ENCODE data around the gene TBCE. TPM values are rescaled to one million over a fixed set of nuclear protein-coding genes. Genes with fewer than 3 reads are reported as not detected.

TBCE gene
- total and polyA plus RNA-seq, 9 of the 15 experiments (the other 6 are each of a cell fraction or from before 2014, with no cell fraction given) = 52.6 to 92.1 (median 82.1) TPM

DNA sequence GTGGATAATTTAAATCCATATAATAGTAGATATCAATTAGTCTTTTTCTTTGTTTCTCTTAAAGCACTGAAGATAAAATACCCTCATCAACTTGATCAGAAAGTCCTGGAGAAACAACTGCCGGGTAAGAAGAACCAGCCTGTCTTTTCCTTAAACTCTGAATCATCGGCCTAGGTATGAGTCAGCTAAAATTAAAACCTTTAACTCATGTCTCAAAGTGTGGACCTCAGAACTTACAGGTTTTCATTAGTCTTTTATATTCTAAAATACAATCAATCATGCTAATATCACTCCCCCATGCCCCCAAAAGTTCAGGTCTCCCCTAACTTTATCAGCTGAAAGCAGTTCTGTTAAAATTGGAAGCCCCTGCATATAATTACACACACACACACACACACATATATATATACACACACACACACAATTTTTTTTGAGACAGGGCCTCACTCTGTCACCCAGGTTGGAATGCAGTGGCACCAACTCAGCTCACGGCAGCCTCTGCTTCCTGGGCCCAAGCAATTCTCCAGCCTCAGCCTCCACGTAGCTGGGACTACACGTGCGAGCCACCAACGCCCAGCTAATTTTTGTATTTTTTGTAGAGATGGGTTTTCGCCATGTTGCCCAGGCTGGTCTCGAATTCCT is 75.7 kb downstream of the TBCE start (continued):
- TF ChIP-seq, protein P1, sequence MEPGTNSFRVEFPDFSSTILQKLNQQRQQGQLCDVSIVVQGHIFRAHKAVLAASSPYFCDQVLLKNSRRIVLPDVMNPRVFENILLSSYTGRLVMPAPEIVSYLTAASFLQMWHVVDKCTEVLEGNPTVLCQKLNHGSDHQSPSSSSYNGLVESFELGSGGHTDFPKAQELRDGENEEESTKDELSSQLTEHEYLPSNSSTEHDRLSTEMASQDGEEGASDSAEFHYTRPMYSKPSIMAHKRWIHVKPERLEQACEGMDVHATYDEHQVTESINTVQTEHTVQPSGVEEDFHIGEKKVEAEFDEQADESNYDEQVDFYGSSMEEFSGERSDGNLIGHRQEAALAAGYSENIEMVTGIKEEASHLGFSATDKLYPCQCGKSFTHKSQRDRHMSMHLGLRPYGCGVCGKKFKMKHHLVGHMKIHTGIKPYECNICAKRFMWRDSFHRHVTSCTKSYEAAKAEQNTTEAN (CRISPR knock-in tag; IDR thresholded peaks at IDR 0.05) = no peak
- TF ChIP-seq RFX7 (CRISPR knock-in tag; IDR thresholded peaks at IDR 0.05) = no peak
- TF ChIP-seq GABPA (tag; conservative IDR thresholded peaks at IDR 0.05; ENCODE audit: low read depth) = no peak
- TF ChIP-seq, protein P2, sequence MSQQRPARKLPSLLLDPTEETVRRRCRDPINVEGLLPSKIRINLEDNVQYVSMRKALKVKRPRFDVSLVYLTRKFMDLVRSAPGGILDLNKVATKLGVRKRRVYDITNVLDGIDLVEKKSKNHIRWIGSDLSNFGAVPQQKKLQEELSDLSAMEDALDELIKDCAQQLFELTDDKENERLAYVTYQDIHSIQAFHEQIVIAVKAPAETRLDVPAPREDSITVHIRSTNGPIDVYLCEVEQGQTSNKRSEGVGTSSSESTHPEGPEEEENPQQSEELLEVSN (IDR thresholded peaks at IDR 0.05; ENCODE audit: borderline replicate concordance in 1 of 2, extremely low read depth in 1 of 2, insufficient read depth in 1 of 2, insufficient read length in 1 of 2, low read depth in 1 of 2, low read length in 1 of 2, poor library complexity in 1 of 2, severe bottlenecking in 1 of 2) = no peak
- no peak for TF ChIP-seq NFIC (IDR thresholded peaks at IDR 0.05)
- TF ChIP-seq, protein P3, sequence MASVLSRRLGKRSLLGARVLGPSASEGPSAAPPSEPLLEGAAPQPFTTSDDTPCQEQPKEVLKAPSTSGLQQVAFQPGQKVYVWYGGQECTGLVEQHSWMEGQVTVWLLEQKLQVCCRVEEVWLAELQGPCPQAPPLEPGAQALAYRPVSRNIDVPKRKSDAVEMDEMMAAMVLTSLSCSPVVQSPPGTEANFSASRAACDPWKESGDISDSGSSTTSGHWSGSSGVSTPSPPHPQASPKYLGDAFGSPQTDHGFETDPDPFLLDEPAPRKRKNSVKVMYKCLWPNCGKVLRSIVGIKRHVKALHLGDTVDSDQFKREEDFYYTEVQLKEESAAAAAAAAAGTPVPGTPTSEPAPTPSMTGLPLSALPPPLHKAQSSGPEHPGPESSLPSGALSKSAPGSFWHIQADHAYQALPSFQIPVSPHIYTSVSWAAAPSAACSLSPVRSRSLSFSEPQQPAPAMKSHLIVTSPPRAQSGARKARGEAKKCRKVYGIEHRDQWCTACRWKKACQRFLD (CRISPR knock-in tag; IDR thresholded peaks at IDR 0.05) = peak; percentile 82
- 0 out of 2 replicates have a peak, but pooled peaks have one; percentile 32 for TF ChIP-seq ILF3 (IDR thresholded peaks at IDR 0.05; ENCODE audit: borderline replicate concordance)
- no peak for TF ChIP-seq PCBP2 (IDR thresholded peaks at IDR 0.05; ENCODE audit: low read depth, low read length, poor library complexity, severe bottlenecking)
- TF ChIP-seq PCBP1 (IDR thresholded peaks at IDR 0.05; ENCODE audit: low read depth, low read length, poor library complexity, severe bottlenecking) = no peak
- 0 out of 2 replicates have a peak, but pooled peaks have one; percentile 42 for TF ChIP-seq SMAD4 (CRISPR knock-in tag; conservative IDR thresholded peaks at IDR 0.05)
- TF ChIP-seq U2AF2 (optimal IDR thresholded peaks at IDR 0.05; ENCODE audit: low read depth, low read length) = no peak
- no peak for TF ChIP-seq MCM7 (IDR thresholded peaks at IDR 0.05)
- TF ChIP-seq CHD4 (IDR thresholded peaks at IDR 0.05; ENCODE audit: insufficient read depth, insufficient replicate concordance, low read depth, low read length, poor library complexity, severe bottlenecking) = no peak
- 0 out of 2 replicates have a peak, but pooled peaks have one; percentile 25 for TF ChIP-seq ZNF175 (CRISPR knock-in tag; IDR thresholded peaks at IDR 0.05; ENCODE audit: low read depth)
- TF ChIP-seq NCOA2 (IDR thresholded peaks at IDR 0.05; ENCODE audit: partially characterized antibody in 2 of 2) = no peak
- no peak for TF ChIP-seq ZNF589 (CRISPR knock-in tag; IDR thresholded peaks at IDR 0.05; ENCODE audit: low read depth)
- no peak for TF ChIP-seq SRSF1 (IDR thresholded peaks at IDR 0.05; ENCODE audit: low read depth, low read length)
- 0 out of 2 replicates have a peak, but pooled peaks have one; percentile 23 for TF ChIP-seq ZEB2 (IDR thresholded peaks at IDR 0.05)
- no peak for TF ChIP-seq RFX1 (IDR thresholded peaks at IDR 0.05)
- no peak for TF ChIP-seq CHCHD3 (CRISPR knock-in tag; IDR thresholded peaks at IDR 0.05)
- no peak for TF ChIP-seq SUPT5H (IDR thresholded peaks at IDR 0.05)
- no peak for TF ChIP-seq EWSR1 (IDR thresholded peaks at IDR 0.05; ENCODE audit: borderline replicate concordance, low read depth, partially characterized antibody)
- TF ChIP-seq TRIM28 (IDR thresholded peaks at IDR 0.05) = no peak
- TF ChIP-seq ZNF75A (CRISPR knock-in tag; IDR thresholded peaks at IDR 0.05) = no peak
- no peak for TF ChIP-seq LCOR (CRISPR knock-in tag; IDR thresholded peaks at IDR 0.05)
- TF ChIP-seq SMAD2 (IDR thresholded peaks at IDR 0.05; ENCODE audit: low read depth, low read length) = no peak
- TF ChIP-seq IRF2 (CRISPR knock-in tag; IDR thresholded peaks at IDR 0.05) = no peak
